Endothelial cell of umbilical vein (primary cell): ENCODE results near the gene ZCCHC4. TPM values are rescaled to one million over a fixed set of nuclear protein-coding genes. Genes with fewer than 3 reads are reported as not detected.

Experiments
- BruUV-seq: library from RNA; stranded (reverse); fragments of 400-500 nt; replicated peaks from 2 replicates; lab custom pipeline; 2021; lab: Mats Ljungman, UMichigan
- CTCF ChIA-PET: fragments of 300-600, 350-600 bp; sonication (Branson Sonifier 250); formaldehyde crosslinking; loops from one replicate; lab custom pipeline; 2021; ENCODE audit warnings: antibody characterized with exemption, inconsistent platforms; lab: Charles Lee
- POLR2A ChIA-PET: fragments of 300-600, 350-600 bp; sonication (Branson Sonifier 250); formaldehyde crosslinking; loops from one replicate; lab custom pipeline; 2021; ENCODE audit warnings: antibody characterized with exemption, inconsistent platforms; lab: Charles Lee
- DNase-seq: peaks from one replicate; pipeline ENCODE4 v3.0.0-alpha.2; 2011; ENCODE audit warnings: low read depth, low spot score
- FAIRE-seq: peaks from 2 replicates; lab custom pipeline; 2011; peaks lifted over from hg19 to GRCh38; lab: Jason Lieb, UNC
- H2AFZ ChIP-seq: 2 replicates; pipeline ENCODE4 v1.6.0; 2012; ENCODE audit warnings: low read depth, low read length, control low read depth, inconsistent platforms
- H3K27ac ChIP-seq: 2 replicates; pipeline ENCODE4 v1.5.1; 2011; ENCODE audit warnings: low read depth, mild to moderate bottlenecking, control low read depth, low read length, moderate library complexity; ENCODE audit not compliant: insufficient read depth
- H3K27me3 ChIP-seq, 2 experiments: 2 replicates each; pipeline versions ENCODE4 v1.6.0 to v1.6.1; 2011; ENCODE audit warnings: low read length in 2 of 2, mixed read lengths in 1 of 2; ENCODE audit not compliant: control insufficient read depth in 2 of 2, insufficient read depth in 2 of 2
- H3K36me3 ChIP-seq, 2 experiments: 2 replicates in 1 of 2; 3 replicates in 1 of 2; pipeline ENCODE4 v1.5.1; 2011; ENCODE audit warnings: low read length in 2 of 2, mild to moderate bottlenecking in 1 of 2, moderate library complexity in 1 of 2; ENCODE audit not compliant: control insufficient read depth in 2 of 2, insufficient read depth in 2 of 2; ENCODE audit errors: extremely low read depth in 1 of 2
- H3K4me1 ChIP-seq: 3 replicates; pipeline ENCODE4 v1.5.1; 2011; ENCODE audit warnings: mild to moderate bottlenecking, low read length; ENCODE audit not compliant: control insufficient read depth, insufficient read depth; ENCODE audit errors: extremely low read depth
- H3K4me2 ChIP-seq: 2 replicates; pipeline ENCODE4 v1.6.1; 2011; ENCODE audit warnings: low read length, control low read depth, mixed read lengths; ENCODE audit not compliant: insufficient read depth
- H3K4me3 ChIP-seq, 3 experiments: fragments of 200-600 bp in 1 of 3; sonication (generic), shearing (Covaris generic) in 1 of 3; replicated peaks in 1 of 3; 2 replicates each; pipeline ENCODE4 v1.5.1; 2011 to 2016; ENCODE audit warnings: control low read depth in 3 of 3, low read length in 3 of 3, mild to moderate bottlenecking in 2 of 3, inconsistent platforms in 1 of 3, low read depth in 1 of 3, moderate library complexity in 1 of 3; ENCODE audit not compliant: insufficient read depth in 1 of 3
- H3K79me2 ChIP-seq: 2 replicates; pipeline ENCODE4 v1.6.0; 2012; ENCODE audit warnings: low read length, inconsistent platforms; ENCODE audit not compliant: control insufficient read depth, insufficient read depth
- H3K9ac ChIP-seq: replicated peaks from 2 replicates; pipeline ENCODE3; 2011; ENCODE audit warnings: low read length, control low read depth; ENCODE audit not compliant: insufficient read depth; ENCODE audit errors: extremely low read depth
- H3K9me1 ChIP-seq: replicated peaks from 3 replicates; pipeline ENCODE4 v1.6.0; 2011; ENCODE audit warnings: mild to moderate bottlenecking, low read length; ENCODE audit not compliant: control insufficient read depth, insufficient read depth; ENCODE audit errors: extremely low read depth
- H3K9me3 ChIP-seq: replicated peaks from 2 replicates; pipeline ENCODE4 v1.5.1; 2012; ENCODE audit warnings: low read length, inconsistent platforms; ENCODE audit not compliant: control insufficient read depth, insufficient read depth
- H4K20me1 ChIP-seq: replicated peaks from 2 replicates; pipeline ENCODE3; 2011; ENCODE audit warnings: mild to moderate bottlenecking, low read length; ENCODE audit not compliant: control insufficient read depth, insufficient read depth; ENCODE audit errors: extremely low read depth
- EZH2 ChIP-seq: IDR thresholded peaks from 2 replicates; pipeline ENCODE4 v1.6.1; 2012; ENCODE audit warnings: borderline replicate concordance, low read depth, mild to moderate bottlenecking, moderate library complexity, low read length, inconsistent platforms; ENCODE audit not compliant: severe bottlenecking
- FOS ChIP-seq: IDR thresholded peaks from 2 replicates; pipeline ENCODE4 v1.6.1; 2011; ENCODE audit warnings: mild to moderate bottlenecking, low read length, moderate library complexity, borderline replicate concordance; ENCODE audit not compliant: insufficient read depth
- GATA2 ChIP-seq: IDR thresholded peaks from 2 replicates; pipeline ENCODE4 v1.7.0; 2011; ENCODE audit warnings: low read depth, mild to moderate bottlenecking, moderate library complexity, mixed read lengths, low read length; ENCODE audit not compliant: insufficient read length, insufficient read depth
- JUN ChIP-seq: IDR thresholded peaks from 2 replicates; pipeline ENCODE4 v1.6.1; 2011; ENCODE audit warnings: borderline replicate concordance, low read depth; ENCODE audit not compliant: insufficient read length, insufficient read depth
- MYC ChIP-seq: IDR thresholded peaks from one replicate; pipeline ENCODE4 v1.6.1; 2011; ENCODE audit warnings: mild to moderate bottlenecking, low read depth, low read length
- POLR2A ChIP-seq: IDR thresholded peaks from 2 replicates; pipeline ENCODE4 v1.6.1; 2012; ENCODE audit warnings: low read depth, mild to moderate bottlenecking, control low read depth, low read length
- POLR2AphosphoS5 ChIP-seq: IDR thresholded peaks from 2 replicates; pipeline ENCODE4 v1.6.1; 2012; ENCODE audit warnings: low read depth, mild to moderate bottlenecking, control low read depth, low read length, moderate library complexity; ENCODE audit not compliant: insufficient read depth
- dilution Hi-C: fragments of 300-500 bp; cut with MboI; formaldehyde crosslinking; loops from one replicate; pipeline ENCODE4 v1.15.0; 2019; ENCODE audit warnings: low sequenced_read_pairs; ENCODE audit not compliant: extremely low pct_ligation_motif_present
- intact Hi-C: fragments of 100-400 bp; cut with micrococcal nuclease; formaldehyde crosslinking; loops from one replicate; pipeline ENCODE4 v1.10.0; 2022
- polyA plus RNA-seq, 4 experiments: library from polyadenylated mRNA; depleted of rRNA in 3 of 4; stranded (reverse) in 3 of 4; unstranded in 1 of 4; fragments of >200 nt; gene quantifications; 2 replicates each; pipeline versions ENCODE4 v1.2.1 to v1.2.3, GENCODE V29; 2011 to 2012; ENCODE audit warnings: missing spikeins in 1 of 4
- total RNA-seq: library from RNA; stranded (reverse); gene quantifications from 2 replicates; pipeline ENCODE4 v1.2.3, GENCODE V29; 2021
- TF ChIP-seq, protein P1 (sequence below), 2 donors: IDR thresholded peaks; 1 replicate in 1 of 2; 2 replicates in 1 of 2; pipeline ENCODE4 v1.5.1; 2011; ENCODE audit warnings: low read length in 2 of 2, mild to moderate bottlenecking in 2 of 2, moderate library complexity in 2 of 2, control low read depth in 1 of 2, inconsistent platforms in 1 of 2, low read depth in 1 of 2; ENCODE audit not compliant: insufficient read depth in 1 of 2; ENCODE audit errors: extremely low read depth in 1 of 2
- TF ChIP-seq, protein P2 (sequence below): IDR thresholded peaks from 2 replicates; pipeline ENCODE4 v1.6.1; 2011; ENCODE audit not compliant: insufficient read depth, insufficient read length

Gene ZCCHC4
- total and polyA plus RNA-seq, 2 donors (not counting 3 experiments of a cell fraction or from before 2014, with no cell fraction given) = 6.6 to 10.9 TPM

DNA sequence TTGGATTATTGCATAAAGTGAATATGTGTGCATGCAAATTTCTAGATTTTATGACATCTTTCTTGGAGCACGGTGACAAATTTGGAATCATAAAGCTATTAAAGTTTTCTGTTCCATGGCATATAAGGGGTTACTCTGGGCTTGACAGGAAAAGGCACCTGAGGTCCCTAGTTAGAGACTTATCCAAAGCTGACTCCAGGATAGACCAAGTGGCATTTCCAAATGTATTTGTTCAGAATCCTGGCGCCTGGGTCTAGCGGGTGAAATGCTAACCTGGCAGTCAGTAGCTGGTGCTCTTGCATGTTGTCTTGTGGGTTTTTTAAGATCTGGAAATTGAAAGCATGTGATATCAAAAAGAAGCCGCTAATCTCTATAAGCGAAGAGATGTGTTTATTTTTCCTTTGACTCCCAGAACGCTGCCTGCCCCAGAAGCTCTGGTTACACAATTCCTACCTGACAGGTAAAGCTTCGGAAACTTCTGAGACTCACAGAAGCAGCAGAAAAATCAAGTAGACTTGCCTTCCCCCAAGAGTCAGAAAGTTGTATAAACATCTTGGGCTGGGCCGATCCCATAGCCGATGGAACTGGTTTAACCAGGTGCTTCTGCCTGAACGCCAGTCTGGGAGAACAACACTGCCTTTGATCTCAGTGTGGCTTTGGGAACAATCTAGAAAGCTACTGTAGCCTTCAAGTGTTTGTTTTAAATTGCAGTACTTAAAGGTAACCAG is 12.9 kb upstream of the ZCCHC4 start:
- Histone ChIP-seq H3K9me1 (no peaks in the 10 kb centered on the region), H3K9ac (no peak overlapping the region), H3K9me3 (no peaks in the 10 kb centered on the region), H3K4me3 (no peak overlapping the region), H3K36me3 (no peaks in the 10 kb centered on the region), H3K27me3 (peaks cover 4 to 15% of the 10 kb centered on the region in 2 experiments), H3K4me2 (no peak overlapping the region), H2AFZ (no peak overlapping the region), H4K20me1 (no peaks in the 10 kb centered on the region), H3K4me1 (no peaks in the 10 kb centered on the region), H3K27ac (no peak overlapping the region), H3K79me2 (no peaks in the 10 kb centered on the region)
- FAIRE-seq = no peak
- dilution Hi-C loops (no loop called here), intact Hi-C loops (loop anchor here (2.0 kb wide), 1 partner anchor 19 kb away; no protein-coding TSS in a partner anchor)
- TF ChIP-seq EZH2 (no peak), FOS (no peak)
- CTCF ChIA-PET = interaction anchor here (0.6 to 2.6 kb wide), 4 partner anchors 13 to 155 kb away, joined by 3 to 10 read pairs (median 4); partner anchors contain the start of gene ZCCHC4
- BruUV-seq = no TSS peak
- DNase-seq = no peak
- POLR2A ChIA-PET = no interaction called here

GRCh38 chr4:25301471-25301870 is 11.1 kb upstream of the ZCCHC4 start:
- Histone ChIP-seq H3K9me3 (no peaks in the 10 kb centered on the region), H3K9ac (no peak overlapping the region), H3K4me1 (no peaks in the 10 kb centered on the region), H3K27ac (no peak overlapping the region), H3K4me3 (no peak overlapping the region), H3K79me2 (no peaks in the 10 kb centered on the region), H3K4me2 (no peak overlapping the region), H3K9me1 (no peaks in the 10 kb centered on the region), H3K36me3 (no peaks in the 10 kb centered on the region), H4K20me1 (no peaks in the 10 kb centered on the region), H3K27me3 (peaks cover 7 to 15% of the 10 kb centered on the region in 2 experiments), H2AFZ (no peak overlapping the region)
- BruUV-seq = no TSS peak
- dilution Hi-C loops = no loop called here
- CTCF ChIA-PET = interaction anchor here (2.0 kb wide), 1 partner anchor 11 kb away, joined by 5 read pairs; the partner anchor contains the start of gene ZCCHC4
- no peak for DNase-seq
- no peak for FAIRE-seq
- POLR2A ChIA-PET = no interaction called here
- TF ChIP-seq POLR2A (no peak), JUN (no peak), MYC (no peak), EZH2 (no peak), FOS (no peak), POLR2AphosphoS5 (no peak), GATA2 (no peak)
- TF ChIP-seq, protein P1, sequence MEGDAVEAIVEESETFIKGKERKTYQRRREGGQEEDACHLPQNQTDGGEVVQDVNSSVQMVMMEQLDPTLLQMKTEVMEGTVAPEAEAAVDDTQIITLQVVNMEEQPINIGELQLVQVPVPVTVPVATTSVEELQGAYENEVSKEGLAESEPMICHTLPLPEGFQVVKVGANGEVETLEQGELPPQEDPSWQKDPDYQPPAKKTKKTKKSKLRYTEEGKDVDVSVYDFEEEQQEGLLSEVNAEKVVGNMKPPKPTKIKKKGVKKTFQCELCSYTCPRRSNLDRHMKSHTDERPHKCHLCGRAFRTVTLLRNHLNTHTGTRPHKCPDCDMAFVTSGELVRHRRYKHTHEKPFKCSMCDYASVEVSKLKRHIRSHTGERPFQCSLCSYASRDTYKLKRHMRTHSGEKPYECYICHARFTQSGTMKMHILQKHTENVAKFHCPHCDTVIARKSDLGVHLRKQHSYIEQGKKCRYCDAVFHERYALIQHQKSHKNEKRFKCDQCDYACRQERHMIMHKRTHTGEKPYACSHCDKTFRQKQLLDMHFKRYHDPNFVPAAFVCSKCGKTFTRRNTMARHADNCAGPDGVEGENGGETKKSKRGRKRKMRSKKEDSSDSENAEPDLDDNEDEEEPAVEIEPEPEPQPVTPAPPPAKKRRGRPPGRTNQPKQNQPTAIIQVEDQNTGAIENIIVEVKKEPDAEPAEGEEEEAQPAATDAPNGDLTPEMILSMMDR (IDR thresholded peaks at IDR 0.05; ENCODE audit: extremely low read depth in 1 of 2, insufficient read depth in 1 of 2, low read depth in 1 of 2, low read length in 2 of 2) = no peak
- TF ChIP-seq, protein P2, sequence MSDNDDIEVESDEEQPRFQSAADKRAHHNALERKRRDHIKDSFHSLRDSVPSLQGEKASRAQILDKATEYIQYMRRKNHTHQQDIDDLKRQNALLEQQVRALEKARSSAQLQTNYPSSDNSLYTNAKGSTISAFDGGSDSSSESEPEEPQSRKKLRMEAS = no peak
- intact Hi-C loops = no loop called here
